Muscle layer of colon (tissue), 2 donors: ENCODE data around the gene S100A11.

Experiments
- H3K27ac ChIP-seq: one replicate; pipeline ENCODE4 v1.7.0; 2013; ENCODE audit warnings: low read depth, mild to moderate bottlenecking, low read length, moderate library complexity
- H3K27me3 ChIP-seq, 2 donors: one replicate each; pipeline ENCODE4 v1.7.0; 2013; ENCODE audit warnings: low read length in 2 of 2, mild to moderate bottlenecking in 2 of 2; ENCODE audit not compliant: insufficient read depth in 2 of 2, control insufficient read depth in 1 of 2
- H3K36me3 ChIP-seq: one replicate; pipeline ENCODE4 v1.7.0; 2013; ENCODE audit warnings: mild to moderate bottlenecking, low read length; ENCODE audit not compliant: insufficient read depth
- H3K4me1 ChIP-seq: one replicate; pipeline ENCODE4 v1.7.0; 2013; ENCODE audit warnings: mild to moderate bottlenecking, low read length; ENCODE audit not compliant: insufficient read depth
- H3K4me3 ChIP-seq, 2 donors: one replicate each; pipeline ENCODE4 v1.7.0; 2013; ENCODE audit warnings: low read length in 2 of 2, low read depth in 1 of 2, mild to moderate bottlenecking in 1 of 2, moderate library complexity in 1 of 2
- H3K9ac ChIP-seq: one replicate; pipeline ENCODE4 v1.7.0; 2013; ENCODE audit warnings: low read length
- H3K9me3 ChIP-seq: one replicate; pipeline ENCODE4 v1.7.0; 2013; ENCODE audit warnings: mild to moderate bottlenecking, low read length
- donor health status: abdominal sarcoma.
- donor health status: Adenocarcinoma of cecum.

S100A11 gene

GRCh38 chr1:152050886-152051675 lies 14.3 kb upstream of the S100A11 start:
- Histone ChIP-seq H3K9ac (no peak overlapping the region), H3K4me3 (no peak overlapping the region), H3K27ac (no peak overlapping the region), H3K36me3 (no peaks in the 10 kb centered on the region), H3K9me3 (no peaks in the 10 kb centered on the region), H3K4me1 (peaks cover 17% of the 10 kb centered on the region), H3K27me3 (no peaks in the 10 kb centered on the region)

- Histone ChIP-seq H3K36me3 (no peaks in the 10 kb centered on the region), H3K9me3 (no peaks in the 10 kb centered on the region), H3K27ac (no peak overlapping the region), H3K9ac (no peak overlapping the region), H3K4me3 (no peak overlapping the region), H3K27me3 (no peaks in the 10 kb centered on the region), H3K4me1 (peaks cover 17% of the 10 kb centered on the region)
Measured at GRCh38 chr1:152049291-152050083, 12.7 kb upstream of the S100A11 start.

DNA sequence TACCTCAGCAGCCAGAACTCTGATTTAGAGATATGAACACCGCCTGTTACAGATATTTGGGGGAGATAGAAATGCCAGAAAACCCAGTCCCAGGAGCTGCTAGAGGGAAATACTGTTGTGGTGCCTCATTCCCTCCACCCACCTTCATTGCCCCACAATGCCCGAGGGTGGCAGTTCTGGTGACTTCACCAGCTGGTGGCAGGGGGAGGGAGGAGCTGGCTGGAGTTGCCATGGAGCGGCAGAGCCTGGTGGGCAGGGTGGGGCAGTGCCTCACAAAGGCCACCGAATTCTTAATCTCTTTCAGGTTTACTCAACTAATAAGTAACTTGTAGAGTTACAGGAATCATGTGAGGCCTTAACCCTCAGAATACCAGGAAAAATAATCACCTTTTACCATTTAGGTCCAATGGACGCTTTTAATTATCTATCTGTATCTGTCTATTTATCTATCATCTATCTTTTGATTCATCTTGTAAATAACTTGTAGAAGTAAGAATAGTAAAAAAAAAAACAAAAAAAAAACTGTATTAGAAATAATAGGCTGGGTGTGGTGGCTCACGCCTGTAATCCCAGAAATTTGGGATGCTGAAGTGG lies 11.7 kb upstream of the S100A11 start:
- peak overlapping the region in 1 of 2 donors; percentile 53 for H3K4me3 ChIP-seq
- peak overlapping the region; percentile 90 for H3K27ac ChIP-seq
- no peaks in the 10 kb centered on the region for H3K36me3 ChIP-seq
- no peaks in the 10 kb centered on the region for H3K9me3 ChIP-seq
- no peaks in the 10 kb centered on the region for H3K27me3 ChIP-seq
- H3K4me1 ChIP-seq = peaks cover 17% of the 10 kb centered on the region
- peak overlapping the region; percentile 52 for H3K9ac ChIP-seq

DNA sequence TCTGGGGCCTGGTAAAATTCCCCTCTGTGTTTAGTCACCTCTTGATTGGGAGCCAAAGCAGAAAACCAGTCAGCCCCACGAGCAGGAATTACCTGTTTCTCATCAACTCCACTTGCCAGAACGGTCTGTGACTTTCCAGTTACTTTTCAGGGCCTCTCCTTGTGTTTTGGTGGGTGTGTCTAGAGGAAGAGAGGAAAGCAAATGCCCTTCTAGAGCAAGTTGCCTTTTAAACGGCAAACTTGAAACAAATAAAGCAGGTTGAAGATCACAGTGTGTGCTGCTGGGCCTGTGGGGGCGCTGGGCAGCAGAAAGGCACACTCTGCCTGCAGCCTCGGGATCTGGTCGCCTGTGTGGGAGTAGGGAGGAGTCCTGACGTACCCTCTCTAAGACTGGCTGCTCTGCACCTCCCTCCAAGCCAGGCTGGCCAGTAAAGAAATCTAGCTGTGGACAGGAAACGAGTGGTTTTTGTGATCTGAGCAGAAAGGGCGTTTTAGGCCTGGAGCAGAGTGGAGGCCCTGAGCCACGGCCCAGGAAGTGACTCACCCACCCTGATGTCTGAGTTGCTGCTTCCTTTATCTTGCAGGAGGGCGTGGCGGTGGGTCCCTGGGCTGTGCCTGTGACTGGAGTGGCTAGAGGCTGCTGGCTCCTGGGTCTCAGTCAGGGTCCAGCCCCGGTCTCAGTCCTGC lies 11.1 kb upstream of the S100A11 start:
- peak overlapping the region in 1 of 2 donors; percentile 53 for H3K4me3 ChIP-seq
- no peaks in the 10 kb centered on the region for H3K36me3 ChIP-seq
- no peaks in the 10 kb centered on the region for H3K27me3 ChIP-seq
- H3K4me1 ChIP-seq = peaks cover 17% of the 10 kb centered on the region
- no peaks in the 10 kb centered on the region for H3K9me3 ChIP-seq
- peak overlapping the region; percentile 52 for H3K9ac ChIP-seq
- peak overlapping the region; percentile 90 for H3K27ac ChIP-seq

- Histone ChIP-seq H3K4me3 (peak overlapping the region in 1 of 2 donors; percentile 53), H3K9me3 (no peaks in the 10 kb centered on the region), H3K4me1 (peaks cover 17% of the 10 kb centered on the region), H3K27ac (peak overlapping the region; percentile 90), H3K27me3 (no peaks in the 10 kb centered on the region), H3K9ac (peak overlapping the region; percentile 52), H3K36me3 (no peaks in the 10 kb centered on the region)
Measured at GRCh38 chr1:152047413-152047729, 10.6 kb upstream of the S100A11 start.

- Histone ChIP-seq H3K9ac (no peak overlapping the region), H3K9me3 (no peaks in the 10 kb centered on the region), H3K4me3 (no peak overlapping the region), H3K27ac (no peak overlapping the region), H3K4me1 (peaks cover 17% of the 10 kb centered on the region), H3K27me3 (no peaks in the 10 kb centered on the region), H3K36me3 (no peaks in the 10 kb centered on the region)
Measured at GRCh38 chr1:152044386-152044785, 7.6 kb upstream of the S100A11 start.

GRCh38 chr1:152043870-152044269 lies 7.1 kb upstream of the S100A11 start:
- Histone ChIP-seq H3K9me3 (no peaks in the 10 kb centered on the region), H3K27ac (no peak overlapping the region), H3K9ac (no peak overlapping the region), H3K4me3 (no peak overlapping the region), H3K36me3 (no peaks in the 10 kb centered on the region), H3K4me1 (peaks cover 17% of the 10 kb centered on the region), H3K27me3 (no peaks in the 10 kb centered on the region)

DNA sequence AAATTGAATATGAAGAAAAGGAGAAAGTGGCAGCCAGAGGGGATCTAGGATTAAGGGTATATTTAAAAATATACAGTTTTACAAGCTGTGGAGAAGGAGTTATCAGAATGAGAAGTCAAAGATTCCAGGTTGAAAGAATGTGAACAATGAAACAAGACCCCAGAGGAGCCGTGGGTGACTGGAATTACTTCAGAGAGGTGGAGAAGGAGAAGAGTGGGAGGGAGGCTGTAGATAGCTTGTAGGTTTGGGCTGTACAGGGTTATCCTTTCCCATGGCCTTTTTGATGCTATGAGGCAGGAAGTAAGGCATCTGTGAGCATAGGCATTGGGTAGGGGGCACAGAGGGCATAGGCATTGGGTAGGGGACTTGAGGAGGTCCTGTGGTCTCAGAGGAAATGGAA lies 5.2 kb upstream of the S100A11 start:
- Histone ChIP-seq H3K36me3 (no peaks in the 10 kb centered on the region), H3K27me3 (no peaks in the 10 kb centered on the region), H3K9me3 (no peaks in the 10 kb centered on the region), H3K27ac (no peak overlapping the region), H3K4me1 (peaks cover 4% of the 10 kb centered on the region), H3K9ac (no peak overlapping the region), H3K4me3 (no peak overlapping the region)

DNA sequence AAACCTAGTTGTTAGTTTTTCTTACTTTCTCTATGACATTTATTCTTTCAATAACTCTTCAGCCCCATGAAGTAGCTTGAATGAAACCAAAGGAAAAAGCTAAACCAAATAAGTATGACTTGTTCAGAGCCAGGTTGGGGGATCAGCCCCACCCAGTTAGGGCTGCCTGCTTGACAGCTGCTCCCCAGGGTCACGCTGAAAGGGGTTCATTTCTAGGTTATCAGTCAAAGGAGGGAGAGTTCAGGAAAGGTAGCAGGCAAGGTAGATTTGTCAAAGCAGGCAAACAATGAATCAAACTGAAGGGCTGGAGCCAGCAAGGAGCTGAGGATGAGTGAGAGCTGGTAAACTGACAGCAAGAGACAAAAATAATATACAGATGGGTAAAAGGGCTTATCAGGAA lies 3.1 kb upstream of the S100A11 start:
- H3K27ac ChIP-seq = no peak overlapping the region
- H3K9ac ChIP-seq = no peak overlapping the region
- no peaks in the 10 kb centered on the region for H3K36me3 ChIP-seq
- no peaks in the 10 kb centered on the region for H3K27me3 ChIP-seq
- peaks cover 15% of the 10 kb centered on the region for H3K4me1 ChIP-seq
- no peak overlapping the region for H3K4me3 ChIP-seq
- no peaks in the 10 kb centered on the region for H3K9me3 ChIP-seq

- Histone ChIP-seq H3K27ac (no peak overlapping the region), H3K9ac (no peak overlapping the region), H3K4me1 (peaks cover 19% of the 10 kb centered on the region), H3K4me3 (no peak overlapping the region), H3K9me3 (no peaks in the 10 kb centered on the region), H3K27me3 (no peaks in the 10 kb centered on the region), H3K36me3 (no peaks in the 10 kb centered on the region)
Measured at GRCh38 chr1:152039461-152039860, 2.7 kb upstream of the S100A11 start.

- H3K4me1 ChIP-seq = peaks cover 24% of the 10 kb centered on the region
- no peaks in the 10 kb centered on the region for H3K36me3 ChIP-seq
- no peaks in the 10 kb centered on the region for H3K27me3 ChIP-seq
- no peak overlapping the region for H3K27ac ChIP-seq
- no peaks in the 10 kb centered on the region for H3K9me3 ChIP-seq
- no peak overlapping the region for H3K9ac ChIP-seq
- H3K4me3 ChIP-seq = no peak overlapping the region
Measured at GRCh38 chr1:152038871-152039270, 2.1 kb upstream of the S100A11 start.
